DMS153 treated with DMSO at 0.1 percent for 48 hours (cell line): ENCODE results near the gene PTTG2.

ENCODE experiments used
- DNase-seq: peaks from one replicate; lab custom pipeline; 2025; ENCODE audit not compliant: unreplicated experiment; lab: John Stamatoyannopoulos, UW

Gene PTTG2

GRCh38 chr4:37983951-37984350, 23.8 kb downstream of the PTTG2 start:
- no peak for DNase-seq

- DNase-seq, result no peak
Observed at GRCh38 chr4:37985730-37986275, 25.6 kb downstream of the PTTG2 start.

- DNase-seq, result no peak
Observed at GRCh38 chr4:37988670-37989069, 28.5 kb downstream of the PTTG2 start.

GRCh38 chr4:37989398-37990260, 29.4 kb downstream of the PTTG2 start:
- no peak for DNase-seq

GRCh38 chr4:37990731-37991245, 30.6 kb downstream of the PTTG2 start:
- no peak for DNase-seq

GRCh38 chr4:37991623-37992410, 31.6 kb downstream of the PTTG2 start:
- no peak for DNase-seq

GRCh38 chr4:37993806-37994205, 33.6 kb downstream of the PTTG2 start:
- DNase-seq, result no peak

- DNase-seq, result no peak
Observed at GRCh38 chr4:37994569-37994968, 34.4 kb downstream of the PTTG2 start.

- no peak for DNase-seq
Observed at GRCh38 chr4:37995299-37995821, 35.2 kb downstream of the PTTG2 start.

GRCh38 chr4:37995981-37996775, 36.0 kb downstream of the PTTG2 start:
- no peak for DNase-seq

- no peak for DNase-seq
Observed at GRCh38 chr4:37998226-37998625, 38.0 kb downstream of the PTTG2 start.

GRCh38 chr4:37999000-37999716, 39.0 kb downstream of the PTTG2 start:
- DNase-seq, result peak; percentile 21

- DNase-seq, result no peak
Observed at GRCh38 chr4:37999965-38000364, 39.8 kb downstream of the PTTG2 start.

GRCh38 chr4:38001927-38002326, 41.7 kb downstream of the PTTG2 start:
- no peak for DNase-seq

GRCh38 chr4:38002451-38003071, 42.4 kb downstream of the PTTG2 start:
- DNase-seq, result no peak

GRCh38 chr4:38003102-38003501, 42.9 kb downstream of the PTTG2 start:
- DNase-seq, result no peak

GRCh38 chr4:38003628-38004027, 43.4 kb downstream of the PTTG2 start:
- DNase-seq, result no peak

GRCh38 chr4:38004062-38004461, 43.9 kb downstream of the PTTG2 start:
- DNase-seq, result no peak

GRCh38 chr4:38004887-38005286, 44.7 kb downstream of the PTTG2 start:
- DNase-seq, result no peak

GRCh38 chr4:38005637-38006036, 45.4 kb downstream of the PTTG2 start:
- no peak for DNase-seq
